Activated T-cell treated with anti-CD3 and anti-CD28 coated beads for 4 hours (primary cell): ENCODE results near the gene PSME1.

Experiments used
- DNase-seq: peaks from one replicate; pipeline ENCODE4 v3.0.0-alpha.2; 2020

PSME1 gene

GRCh38 chr14:24135834-24136683, at the start of gene PSME1:
PSME1 (plus strand) TSS chr14:24136194; CDS start chr14:24136263, 69 bp downstream.
- peak; percentile 95 for DNase-seq

- DNase-seq, result no peak
These were observed 49.0 kb upstream of the PSME1 start for GRCh38 chr14:24087004-24087403.

DNA sequence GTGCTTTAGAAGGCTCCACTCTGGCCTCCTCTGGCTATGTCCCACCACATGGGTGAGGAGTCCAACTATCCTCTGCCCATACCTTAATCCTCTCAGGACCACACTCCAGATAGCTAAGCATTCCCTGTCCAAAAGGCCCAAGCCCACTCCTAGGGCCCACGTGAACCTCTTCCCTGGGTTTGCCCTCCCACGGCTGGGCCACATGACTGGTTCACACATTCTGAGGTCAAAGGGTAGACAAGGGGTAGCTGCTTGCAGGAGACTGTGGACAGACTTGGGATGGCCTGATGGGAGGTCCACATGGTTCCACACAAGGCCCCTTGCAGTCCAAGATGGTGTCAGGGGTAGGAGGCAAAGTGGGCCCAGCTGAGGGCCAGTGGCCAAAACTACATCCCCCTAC, 47.9 kb upstream of the PSME1 start:
- no peak for DNase-seq

DNA sequence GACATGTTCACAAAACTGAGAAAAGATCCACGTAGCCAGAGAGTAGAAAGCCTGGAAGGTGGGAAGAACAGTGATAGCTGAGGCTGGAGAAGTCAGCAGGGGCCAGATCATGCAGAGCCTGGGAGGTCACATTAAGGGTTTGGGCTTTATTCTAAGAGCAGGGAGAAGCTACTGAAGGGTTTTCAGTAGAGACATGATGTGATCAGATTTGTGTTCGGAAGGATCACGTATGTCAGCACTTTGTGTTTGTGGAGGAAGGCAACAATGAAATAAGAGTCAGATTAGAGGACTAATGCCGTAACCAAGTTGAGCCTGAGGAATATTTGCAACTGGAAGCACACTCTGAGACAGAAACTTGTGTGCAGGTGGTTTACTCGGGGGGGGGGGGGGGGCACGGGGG, 46.1 kb upstream of the PSME1 start:
- no peak for DNase-seq

GRCh38 chr14:24092110-24092504, 43.9 kb upstream of the PSME1 start:
- DNase-seq, result no peak

- DNase-seq, result no peak
These were observed 43.3 kb upstream of the PSME1 start for GRCh38 chr14:24092505-24093206.

DNA sequence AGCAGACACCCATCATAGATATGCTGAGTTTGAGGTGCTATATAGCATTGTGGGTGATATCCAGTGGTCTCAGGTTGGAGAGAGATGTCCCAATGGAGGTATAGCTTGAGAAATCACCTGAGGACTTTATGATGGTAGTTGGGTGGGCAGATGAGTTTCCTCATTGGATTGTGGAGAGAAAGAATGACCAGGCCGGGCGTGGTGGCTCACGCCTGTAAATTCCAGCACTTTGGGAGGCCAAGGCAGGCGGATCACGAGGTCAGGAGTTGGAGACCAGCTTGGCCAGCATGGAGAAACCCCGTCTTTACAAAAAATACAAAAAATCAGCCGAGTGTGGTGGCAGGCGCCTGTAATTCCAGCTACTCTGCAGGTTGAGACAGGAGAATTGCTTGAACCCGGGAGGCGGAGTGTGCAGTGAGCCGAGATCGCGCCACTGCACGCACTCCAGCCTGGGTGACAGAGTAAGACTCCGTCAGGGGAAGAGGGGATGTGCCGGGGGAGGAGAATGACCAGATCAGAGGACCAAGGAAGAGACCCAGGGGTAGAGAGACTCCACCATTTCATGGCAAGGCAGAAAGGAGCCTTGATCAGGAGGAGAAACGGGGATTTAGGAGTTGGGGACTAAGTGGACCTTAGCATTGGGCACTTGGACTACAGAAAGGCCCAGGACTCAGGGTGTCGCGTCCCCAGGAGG, 42.6 kb upstream of the PSME1 start:
- DNase-seq, result no peak

- DNase-seq, result peak; percentile 77
These were observed 41.8 kb upstream of the PSME1 start, which contains the start of gene PCK2 for GRCh38 chr14:24093901-24094840. PCK2 (plus strand) TSS chr14:24094311; CDS start chr14:24094406, 95 bp downstream.

DNA sequence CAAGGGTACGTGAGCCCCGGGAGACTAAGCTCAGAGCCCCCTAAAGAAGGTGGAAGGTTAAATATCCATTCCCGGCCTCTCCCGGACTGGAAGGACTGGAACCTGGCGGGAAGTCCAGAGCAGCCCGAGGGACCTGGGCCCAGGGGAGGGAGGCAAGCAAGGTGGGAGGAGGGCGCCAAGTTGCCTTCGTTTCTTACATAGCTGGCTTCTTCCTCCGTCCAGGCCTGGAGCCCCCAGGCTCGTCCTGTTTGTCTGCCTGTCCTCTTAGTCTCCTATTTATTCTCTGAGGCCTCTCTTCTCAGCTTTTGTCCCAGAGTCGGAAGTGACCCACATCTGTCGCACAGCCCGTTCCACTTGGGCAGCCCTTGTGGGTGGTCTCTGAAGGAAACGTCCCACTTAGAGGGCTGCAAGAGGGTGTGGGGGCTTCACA, 41.1 kb upstream of the PSME1 start:
- DNase-seq, result no peak

GRCh38 chr14:24095271-24096068, 40.5 kb upstream of the PSME1 start:
- no peak for DNase-seq

GRCh38 chr14:24096545-24097181, 39.3 kb upstream of the PSME1 start:
- DNase-seq, result no peak

GRCh38 chr14:24098229-24098926, 37.6 kb upstream of the PSME1 start:
- DNase-seq, result no peak

DNA sequence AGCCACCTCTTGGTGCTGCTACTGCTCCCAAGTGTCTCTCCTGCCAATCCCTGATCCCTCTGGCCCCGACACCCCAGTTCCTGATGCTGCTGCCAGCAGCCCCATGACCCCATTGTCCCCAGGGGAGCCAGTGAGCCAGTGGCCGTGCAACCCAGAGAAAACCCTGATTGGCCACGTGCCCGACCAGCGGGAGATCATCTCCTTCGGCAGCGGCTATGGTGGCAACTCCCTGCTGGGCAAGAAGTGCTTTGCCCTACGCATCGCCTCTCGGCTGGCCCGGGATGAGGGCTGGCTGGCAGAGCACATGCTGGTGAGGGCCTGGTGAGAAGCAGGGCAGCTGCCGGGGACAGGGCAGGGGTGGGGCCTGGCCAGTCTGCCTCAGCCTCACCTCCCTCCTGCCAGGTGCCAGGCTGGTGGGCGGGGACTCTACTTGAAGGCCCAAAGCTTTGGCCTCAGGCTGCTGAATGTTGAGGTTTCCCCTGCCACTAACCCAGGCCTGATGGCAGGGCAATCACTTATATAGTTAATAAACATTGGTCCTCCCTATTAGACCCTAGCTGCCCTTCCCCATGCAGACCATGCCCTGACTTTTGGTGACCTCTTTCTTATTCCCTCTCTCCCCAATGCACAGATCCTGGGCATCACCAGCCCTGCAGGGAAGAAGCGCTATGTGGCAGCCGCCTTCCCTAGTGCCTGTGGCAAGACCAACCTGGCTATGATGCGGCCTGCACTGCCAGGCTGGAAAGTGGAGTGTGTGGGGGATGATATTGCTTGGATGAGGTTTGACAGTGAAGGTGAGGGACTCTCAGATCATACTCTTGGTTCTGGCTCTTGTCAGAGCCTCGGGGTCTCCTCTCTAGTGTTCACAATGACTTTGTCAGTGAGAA, 36.8 kb upstream of the PSME1 start:
- DNase-seq, result no peak

GRCh38 chr14:24100197-24100981, 35.6 kb upstream of the PSME1 start:
- no peak for DNase-seq

GRCh38 chr14:24100982-24101494, 35.0 kb upstream of the PSME1 start:
- DNase-seq, result no peak

DNA sequence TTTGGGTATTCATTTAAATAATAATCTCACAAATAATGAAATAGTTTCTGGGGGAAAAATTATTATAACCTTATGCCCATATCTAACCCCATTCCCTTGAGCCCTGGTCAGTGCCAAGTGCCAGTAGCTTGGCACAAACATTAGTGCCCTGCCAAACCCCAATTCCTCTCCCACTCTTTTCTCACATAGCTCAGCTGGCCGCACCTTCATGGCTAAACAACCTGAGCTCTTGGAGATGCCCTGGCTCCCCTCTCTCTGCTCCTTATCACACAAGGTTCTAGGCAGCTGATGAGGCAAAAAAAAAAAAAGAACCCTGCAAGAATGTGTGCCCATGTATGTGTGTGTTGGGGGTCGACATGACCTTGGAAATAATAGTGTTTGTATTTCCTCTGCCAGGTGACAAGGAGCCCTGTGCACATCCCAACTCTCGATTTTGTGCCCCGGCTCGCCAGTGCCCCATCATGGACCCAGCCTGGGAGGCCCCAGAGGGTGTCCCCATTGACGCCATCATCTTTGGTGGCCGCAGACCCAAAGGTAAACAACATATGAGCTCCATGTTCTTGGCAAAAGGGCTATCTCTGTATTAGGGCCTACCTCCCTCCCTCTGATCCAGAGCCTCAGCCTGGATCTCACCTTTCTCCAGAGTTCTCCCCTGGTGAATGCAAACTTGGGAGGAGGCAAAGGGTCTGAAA, 33.5 kb upstream of the PSME1 start:
- no peak for DNase-seq

- no peak for DNase-seq
These were observed 32.5 kb upstream of the PSME1 start for GRCh38 chr14:24103451-24103850.
